Erythroblast (primary cell): ENCODE results near the gene MFN1.

Source experiments
- GATA1 ChIP-seq: IDR thresholded peaks from 2 replicates; pipeline ENCODE4 v1.6.1; 2011; ENCODE audit warnings: low read depth, mild to moderate bottlenecking, control low read depth, low read length, moderate library complexity
- POLR2A ChIP-seq: IDR thresholded peaks from 2 replicates; pipeline ENCODE4 v1.6.1; 2011; ENCODE audit warnings: mild to moderate bottlenecking, low read length

DNA sequence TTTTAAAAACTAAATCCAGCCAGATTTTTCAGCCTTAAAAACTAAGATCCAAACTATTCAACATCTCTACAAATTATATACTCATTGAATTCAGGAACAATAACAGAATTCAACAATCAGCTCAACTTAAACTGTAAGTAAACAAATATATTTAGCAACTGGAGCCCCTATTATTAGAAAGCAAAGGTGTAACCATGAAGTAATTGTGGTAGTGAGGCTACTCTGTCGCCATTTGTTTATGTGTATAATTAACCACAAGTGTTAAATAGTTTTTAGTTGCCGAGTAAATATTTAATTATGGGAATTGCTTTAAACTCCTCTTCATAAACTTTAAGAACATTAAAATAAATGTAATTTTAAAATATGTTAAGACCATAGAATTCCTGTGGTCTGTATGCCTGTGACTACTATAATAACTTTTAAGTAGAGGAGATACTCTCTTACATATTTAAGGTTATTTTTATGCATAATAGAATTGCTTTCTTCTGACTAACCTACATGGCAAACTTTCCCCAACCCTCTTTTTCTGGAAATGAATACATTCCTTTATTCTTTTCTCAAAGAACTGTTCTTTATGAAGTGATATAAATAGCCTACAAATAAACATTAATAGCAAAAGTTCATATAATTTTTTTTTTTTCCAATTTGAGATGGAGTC lies 51.2 kb downstream of the MFN1 start:
- TF ChIP-seq POLR2A (no peak), GATA1 (no peak)
